Thymus (tissue), 11 donors: ENCODE measurements around the gene INPP5A. TPM values are rescaled to one million over a fixed set of nuclear protein-coding genes. Genes with fewer than 3 reads are reported as not detected.

Experiments
- DNase-seq, 9 donors: peaks; one replicate each; pipeline ENCODE4 v3.0.0-alpha.2; 2013; ENCODE audit warnings: low spot score in 9 of 9, low read depth in 6 of 9, missing footprints in 1 of 9
- H3K27ac ChIP-seq, 2 donors: one replicate each; pipeline ENCODE4 v1.5.1; 2013; ENCODE audit warnings: control low read depth in 1 of 2, low read depth in 1 of 2, low read length in 1 of 2, mild to moderate bottlenecking in 1 of 2, moderate library complexity in 1 of 2
- H3K27me3 ChIP-seq, 2 donors: one replicate each; pipeline ENCODE4 v1.5.1; 2013; ENCODE audit warnings: low read length in 1 of 2; ENCODE audit not compliant: control insufficient read depth in 2 of 2, insufficient read depth in 1 of 2
- H3K36me3 ChIP-seq, 2 donors: one replicate each; pipeline ENCODE4 v1.5.1; 2013; ENCODE audit warnings: low read length in 1 of 2, mild to moderate bottlenecking in 1 of 2, moderate library complexity in 1 of 2; ENCODE audit not compliant: control insufficient read depth in 2 of 2, insufficient read depth in 2 of 2
- H3K4me1 ChIP-seq, 2 donors: one replicate each; pipeline ENCODE4 v1.5.1; 2013; ENCODE audit warnings: low read length in 2 of 2; ENCODE audit not compliant: control insufficient read depth in 2 of 2, insufficient read depth in 2 of 2
- H3K4me3 ChIP-seq, 2 donors: one replicate each; pipeline ENCODE4 v1.5.1; 2013; ENCODE audit warnings: low read length in 2 of 2, control low read depth in 1 of 2, mild to moderate bottlenecking in 1 of 2
- H3K9me3 ChIP-seq, 2 donors: one replicate each; pipeline ENCODE4 v1.5.1; 2013; ENCODE audit warnings: low read length in 1 of 2, mild to moderate bottlenecking in 1 of 2; ENCODE audit not compliant: control insufficient read depth in 2 of 2, insufficient read depth in 1 of 2
- WGBS: extraction: QIAGEN DNeasy Blood & Tissue Kit; methylation state at CpG from one replicate; pipeline ENCODE4 v1.1.7; 2013; 5-methylcytosine and 5-hydroxymethylcytosine counted together
- polyA plus RNA-seq: library from polyadenylated mRNA; stranded (reverse); fragments of 200-250 nt; gene quantifications from one replicate; pipeline ENCODE4 v1.2.3, GENCODE V29; 2013
- total RNA-seq: library from RNA; stranded (reverse); fragments of 120-200 nt; gene quantifications from one replicate; pipeline ENCODE4 v1.2.4, GENCODE V29; 2013
- donor health status: healthy.

Gene INPP5A
- total and polyA plus RNA-seq, 2 donors: 11.0 to 14.6 TPM

GRCh38 chr10:132752378-132752777 lies 214.8 kb downstream of the INPP5A start:
- Histone ChIP-seq H3K4me3 (no peak overlapping the region), H3K36me3 (peaks cover 7 to 19% of the 10 kb centered on the region in 2 donors), H3K9me3 (no peaks in the 10 kb centered on the region), H3K4me1 (no peaks in the 10 kb centered on the region), H3K27me3 (no peaks in the 10 kb centered on the region), H3K27ac (no peak overlapping the region)
- DNase-seq: no peak
- WGBS: 99% methylated on average over 20 of the region's 20 CpGs

DNA sequence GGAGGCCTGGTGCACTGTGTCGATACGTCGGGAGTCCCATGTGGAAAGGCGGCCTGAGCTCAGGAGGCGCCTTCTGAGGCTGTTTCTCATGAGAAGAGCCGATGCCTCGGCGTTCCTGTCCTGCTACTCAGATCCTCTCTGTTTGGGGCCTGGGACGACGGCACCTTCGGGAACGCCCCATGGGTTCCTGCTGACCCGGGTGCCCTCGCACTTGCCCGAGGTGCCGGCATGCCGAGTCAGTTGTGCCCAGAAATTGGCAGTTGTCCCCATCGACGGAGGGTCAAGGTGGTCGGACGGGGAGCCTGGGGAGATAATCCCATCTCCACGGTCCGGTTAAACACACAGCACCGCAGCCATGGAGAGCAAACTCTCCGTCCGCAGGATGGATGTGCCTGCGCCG lies 215.4 kb downstream of the INPP5A start:
- Histone ChIP-seq H3K27me3 (no peaks in the 10 kb centered on the region), H3K4me3 (no peak overlapping the region), H3K9me3 (no peaks in the 10 kb centered on the region), H3K36me3 (peaks cover 7 to 19% of the 10 kb centered on the region in 2 donors), H3K27ac (no peak overlapping the region), H3K4me1 (no peaks in the 10 kb centered on the region)
- 98% methylated on average over 28 of the region's 28 CpGs for WGBS
- DNase-seq: no peak

DNA sequence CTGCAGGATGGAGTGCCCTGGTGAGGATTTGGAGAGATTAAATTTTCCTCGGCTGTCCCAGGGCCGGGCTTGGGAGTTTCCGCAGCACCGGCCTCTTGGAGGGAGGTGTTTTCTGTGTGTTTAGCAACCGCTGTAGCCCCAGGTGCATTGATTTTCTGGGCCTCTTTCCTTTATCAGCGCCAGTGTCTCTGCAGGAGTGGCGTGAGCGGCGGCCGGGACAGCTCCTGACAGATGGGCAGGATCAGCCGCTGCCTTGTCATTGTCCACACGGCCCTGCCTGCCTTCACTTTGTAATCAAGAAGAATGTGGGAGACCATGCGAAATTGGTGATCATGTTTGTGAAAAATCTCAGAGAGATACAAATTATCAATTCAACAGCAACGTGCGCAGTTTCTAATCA lies 216.0 kb downstream of the INPP5A start:
- no peak for DNase-seq
- H3K27me3 ChIP-seq: no peaks in the 10 kb centered on the region
- WGBS: 97% methylated on average over 15 of the region's 15 CpGs
- no peak overlapping the region for H3K4me3 ChIP-seq
- H3K27ac ChIP-seq: no peak overlapping the region
- peaks cover 7 to 19% of the 10 kb centered on the region in 2 donors for H3K36me3 ChIP-seq
- H3K4me1 ChIP-seq: no peaks in the 10 kb centered on the region
- no peaks in the 10 kb centered on the region for H3K9me3 ChIP-seq

- H3K9me3 ChIP-seq: no peaks in the 10 kb centered on the region
- no peak overlapping the region for H3K27ac ChIP-seq
- H3K36me3 ChIP-seq: peaks cover 7 to 19% of the 10 kb centered on the region in 2 donors
- H3K4me3 ChIP-seq: no peak overlapping the region
- no peaks in the 10 kb centered on the region for H3K4me1 ChIP-seq
- WGBS: 97% methylated on average over 18 of the region's 18 CpGs
- H3K27me3 ChIP-seq: no peaks in the 10 kb centered on the region
- DNase-seq: no peak
Observed at GRCh38 chr10:132754071-132754470, 216.5 kb downstream of the INPP5A start.

- H3K4me3 ChIP-seq: no peak overlapping the region
- no peak overlapping the region for H3K27ac ChIP-seq
- no peaks in the 10 kb centered on the region for H3K27me3 ChIP-seq
- 98% methylated on average over 15 of the region's 15 CpGs for WGBS
- no peaks in the 10 kb centered on the region for H3K4me1 ChIP-seq
- no peaks in the 10 kb centered on the region for H3K9me3 ChIP-seq
- H3K36me3 ChIP-seq: peaks cover 4 to 15% of the 10 kb centered on the region in 2 donors
- DNase-seq: no peak
Observed at GRCh38 chr10:132755166-132755711, 217.7 kb downstream of the INPP5A start.

GRCh38 chr10:132756591-132756990 lies 219.0 kb downstream of the INPP5A start:
- 98% methylated on average over 14 of the region's 14 CpGs for WGBS
- H3K4me3 ChIP-seq: no peak overlapping the region
- no peaks in the 10 kb centered on the region for H3K27me3 ChIP-seq
- no peak overlapping the region for H3K27ac ChIP-seq
- no peaks in the 10 kb centered on the region for H3K9me3 ChIP-seq
- peaks cover 4 to 15% of the 10 kb centered on the region in 2 donors for H3K36me3 ChIP-seq
- no peak for DNase-seq
- H3K4me1 ChIP-seq: no peaks in the 10 kb centered on the region

DNA sequence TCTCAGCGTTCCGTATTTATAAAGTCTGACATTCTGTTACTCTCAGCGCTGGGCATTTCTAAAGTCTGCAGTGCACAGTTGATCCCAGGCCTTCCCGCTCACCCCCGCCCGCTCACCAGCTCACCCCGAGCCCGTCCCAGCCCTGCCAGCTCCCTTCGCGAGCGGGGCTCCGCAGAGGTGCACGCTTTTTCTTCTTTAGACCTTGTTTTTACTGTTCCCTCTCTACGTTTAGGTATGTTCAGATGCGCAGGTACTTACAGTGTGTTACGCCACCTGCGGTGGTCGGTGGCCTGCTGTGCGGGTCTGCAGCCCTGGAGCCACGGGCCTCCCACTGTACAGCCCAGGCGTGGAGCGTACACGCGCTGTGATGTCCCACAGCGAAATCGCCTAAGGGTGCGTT lies 219.6 kb downstream of the INPP5A start:
- H3K27ac ChIP-seq: no peak overlapping the region
- no peaks in the 10 kb centered on the region for H3K4me1 ChIP-seq
- no peaks in the 10 kb centered on the region for H3K9me3 ChIP-seq
- no peak for DNase-seq
- H3K4me3 ChIP-seq: no peak overlapping the region
- WGBS: over 99% methylated on average over 27 of the region's 27 CpGs
- H3K27me3 ChIP-seq: no peaks in the 10 kb centered on the region
- peaks cover 4 to 15% of the 10 kb centered on the region in 2 donors for H3K36me3 ChIP-seq

DNA sequence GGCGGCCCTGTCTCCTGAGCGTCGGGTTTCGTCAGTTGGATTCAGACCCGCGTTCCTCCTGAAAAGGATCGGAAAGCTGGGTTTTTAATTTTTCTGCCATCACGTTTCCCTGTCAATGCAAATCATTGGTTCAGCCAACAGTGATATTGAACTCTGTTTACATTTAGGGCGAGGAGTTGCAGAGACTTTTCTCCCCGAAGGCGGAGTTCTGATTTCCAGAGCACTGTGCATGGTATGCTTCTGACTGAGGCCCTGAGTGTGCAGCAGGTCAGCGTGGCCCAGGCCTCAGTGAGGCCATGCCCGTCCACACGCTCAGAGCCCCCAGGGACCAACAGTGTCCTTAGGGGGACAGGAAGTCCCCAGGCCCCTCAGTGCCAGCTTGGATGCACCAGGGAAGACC lies 221.3 kb downstream of the INPP5A start:
- Histone ChIP-seq H3K36me3 (peaks cover 4 to 9% of the 10 kb centered on the region in 2 donors), H3K27ac (no peak overlapping the region)
- 97% methylated on average over 14 of the region's 14 CpGs for WGBS

GRCh38 chr10:132761395-132762060 lies 223.9 kb downstream of the INPP5A start:
- H3K4me3 ChIP-seq: no peak overlapping the region
- WGBS: 98% methylated on average over 11 of the region's 11 CpGs
- DNase-seq: no peak
- H3K27me3 ChIP-seq: no peaks in the 10 kb centered on the region
- H3K9me3 ChIP-seq: no peaks in the 10 kb centered on the region
- H3K27ac ChIP-seq: no peak overlapping the region
- H3K4me1 ChIP-seq: no peaks in the 10 kb centered on the region
- H3K36me3 ChIP-seq: peaks cover 0 to 2% of the 10 kb centered on the region in 2 donors

More for the DNA sequence above, 221.3 kb downstream of the INPP5A start:
- Histone ChIP-seq H3K9me3 (no peaks in the 10 kb centered on the region), H3K27me3 (no peaks in the 10 kb centered on the region), H3K4me1 (no peaks in the 10 kb centered on the region), H3K4me3 (no peak overlapping the region)
- no peak for DNase-seq
